Measurements from ENCODE around the gene CACNG7. TPM values are rescaled to one million over a fixed set of nuclear protein-coding genes. Genes with fewer than 3 reads are reported as not detected.

Gene CACNG7
- total and polyA plus RNA-seq, 8 donors, result 0.05 TPM; not detected in 7

DNA sequence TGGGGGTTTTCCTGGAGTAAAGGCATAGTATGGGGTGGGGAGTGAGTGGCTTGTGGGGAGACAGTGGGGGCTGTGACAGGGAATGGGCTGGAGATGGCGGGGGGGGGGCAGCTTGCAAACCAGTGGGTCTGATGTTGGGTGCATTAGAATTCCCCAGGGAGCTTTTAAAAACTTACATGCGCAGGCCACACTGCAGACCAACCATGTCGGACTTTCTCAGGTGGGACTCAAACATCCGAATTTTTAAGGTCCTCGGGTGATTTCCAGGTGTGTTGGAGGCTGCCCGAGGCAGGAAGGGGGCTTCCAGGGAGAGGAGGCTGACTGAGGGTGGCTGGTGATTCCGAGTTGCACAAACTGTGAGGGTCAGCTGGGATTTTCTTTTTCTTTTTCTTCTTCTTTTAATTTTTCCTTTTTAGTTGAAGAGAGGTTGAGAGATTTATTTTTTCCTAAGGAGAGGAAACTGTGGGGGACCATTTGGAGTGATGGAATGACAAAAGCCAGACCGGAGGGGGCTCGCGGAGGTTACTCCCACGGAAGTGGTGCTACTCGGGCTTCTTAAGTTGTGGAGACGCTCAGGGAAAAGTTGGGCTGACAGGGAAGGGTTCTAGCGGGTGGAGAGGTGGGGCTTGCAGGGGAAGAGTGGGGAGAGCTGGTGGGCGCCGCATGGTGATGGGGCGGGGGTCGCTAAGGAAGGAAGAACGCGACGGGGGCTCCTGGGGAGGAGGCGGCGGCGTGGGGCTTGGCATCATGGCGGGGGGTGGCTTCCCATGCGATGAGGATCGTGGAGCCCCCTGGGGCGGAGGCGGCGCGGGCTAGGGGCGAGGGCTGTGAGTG lies 52.7 kb downstream of the CACNG7 start:
- 2 to 6% (median 4%) methylated on average over 21 to 32 of the region's 32 CpGs for WGBS, 5 donors
- Histone ChIP-seq H3K4me1 (peaks cover 0 to 9% (median 3%) of the 10 kb centered on the region in 4 donors), H3K27ac (no peak overlapping the region), H3K9me3 (peaks cover 0 to 4% (median 0%) of the 10 kb centered on the region in 4 donors), H3K4me3 (no peak overlapping the region), H3K36me3 (no peaks in the 10 kb centered on the region), H3K27me3 (peaks cover 25 to 100% (median 81%) of the 10 kb centered on the region in 3 donors)
- intact Hi-C loops (cut with DNase I; ENCODE audit: low total_unique reads), result no loop called here
- no peak for DNase-seq
- no peak for TF ChIP-seq POLR2A (IDR thresholded peaks at IDR 0.05)
- TF ChIP-seq POLR2AphosphoS5 (IDR thresholded peaks at IDR 0.05), result no peak
- TF ChIP-seq, protein P1, sequence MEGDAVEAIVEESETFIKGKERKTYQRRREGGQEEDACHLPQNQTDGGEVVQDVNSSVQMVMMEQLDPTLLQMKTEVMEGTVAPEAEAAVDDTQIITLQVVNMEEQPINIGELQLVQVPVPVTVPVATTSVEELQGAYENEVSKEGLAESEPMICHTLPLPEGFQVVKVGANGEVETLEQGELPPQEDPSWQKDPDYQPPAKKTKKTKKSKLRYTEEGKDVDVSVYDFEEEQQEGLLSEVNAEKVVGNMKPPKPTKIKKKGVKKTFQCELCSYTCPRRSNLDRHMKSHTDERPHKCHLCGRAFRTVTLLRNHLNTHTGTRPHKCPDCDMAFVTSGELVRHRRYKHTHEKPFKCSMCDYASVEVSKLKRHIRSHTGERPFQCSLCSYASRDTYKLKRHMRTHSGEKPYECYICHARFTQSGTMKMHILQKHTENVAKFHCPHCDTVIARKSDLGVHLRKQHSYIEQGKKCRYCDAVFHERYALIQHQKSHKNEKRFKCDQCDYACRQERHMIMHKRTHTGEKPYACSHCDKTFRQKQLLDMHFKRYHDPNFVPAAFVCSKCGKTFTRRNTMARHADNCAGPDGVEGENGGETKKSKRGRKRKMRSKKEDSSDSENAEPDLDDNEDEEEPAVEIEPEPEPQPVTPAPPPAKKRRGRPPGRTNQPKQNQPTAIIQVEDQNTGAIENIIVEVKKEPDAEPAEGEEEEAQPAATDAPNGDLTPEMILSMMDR (IDR thresholded peaks at IDR 0.05), result no peak
- TF ChIP-seq EP300 (IDR thresholded peaks at IDR 0.05), result no peak

DNA sequence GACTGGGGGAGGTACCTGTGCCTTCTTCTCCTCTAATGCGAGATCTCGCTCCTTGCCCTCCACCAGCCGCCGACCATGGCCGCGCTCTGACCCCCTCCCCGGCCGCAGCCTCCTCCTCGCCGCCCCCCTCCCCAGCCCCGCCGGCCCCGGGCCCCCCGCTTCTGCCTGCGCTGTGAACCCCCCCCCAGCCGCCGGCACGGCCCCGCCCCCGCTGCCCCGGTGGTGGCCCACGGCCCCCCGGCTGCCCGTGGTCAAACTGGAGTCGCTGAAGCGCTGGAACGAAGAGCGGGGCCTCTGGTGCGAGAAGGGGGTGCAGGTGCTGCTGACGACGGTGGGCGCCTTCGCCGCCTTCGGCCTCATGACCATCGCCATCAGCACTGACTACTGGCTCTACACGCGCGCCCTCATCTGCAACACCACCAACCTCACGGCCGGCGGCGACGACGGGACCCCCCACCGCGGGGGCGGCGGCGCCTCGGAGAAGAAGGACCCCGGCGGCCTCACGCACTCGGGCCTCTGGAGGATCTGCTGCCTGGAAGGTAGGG lies 53.9 kb downstream of the CACNG7 start, which contains the start of gene CACNG8:
CACNG8 (plus strand) TSS at position 51 of the 545 bp plus-strand sequence.
- H3K9me3 ChIP-seq, result peaks cover 0 to 4% (median 0%) of the 10 kb centered on the region in 4 donors
- no peak for DNase-seq
- no peak within 1 kb of the TSS for H3K27ac ChIP-seq
- H3K36me3 ChIP-seq, result no peaks in the 10 kb centered on the region
- H3K4me1 ChIP-seq, result peaks cover 0 to 9% (median 3%) of the 10 kb centered on the region in 4 donors
- no peak for TF ChIP-seq POLR2A (IDR thresholded peaks at IDR 0.05)
- TF ChIP-seq, protein P1 (IDR thresholded peaks at IDR 0.05), result no peak
- no peak for TF ChIP-seq POLR2AphosphoS5 (IDR thresholded peaks at IDR 0.05)
- TF ChIP-seq EP300 (IDR thresholded peaks at IDR 0.05), result no peak
- peaks cover 25 to 98% (median 69%) of the 10 kb centered on the region in 3 donors for H3K27me3 ChIP-seq
- intact Hi-C loops (cut with DNase I; ENCODE audit: low total_unique reads), result no loop called here
- no peak within 1 kb of the TSS for H3K4me3 ChIP-seq
- WGBS, 5 donors, result 5 to 10% (median 5%) methylated on average over 10 to 53 of the region's 55 CpGs

DNA sequence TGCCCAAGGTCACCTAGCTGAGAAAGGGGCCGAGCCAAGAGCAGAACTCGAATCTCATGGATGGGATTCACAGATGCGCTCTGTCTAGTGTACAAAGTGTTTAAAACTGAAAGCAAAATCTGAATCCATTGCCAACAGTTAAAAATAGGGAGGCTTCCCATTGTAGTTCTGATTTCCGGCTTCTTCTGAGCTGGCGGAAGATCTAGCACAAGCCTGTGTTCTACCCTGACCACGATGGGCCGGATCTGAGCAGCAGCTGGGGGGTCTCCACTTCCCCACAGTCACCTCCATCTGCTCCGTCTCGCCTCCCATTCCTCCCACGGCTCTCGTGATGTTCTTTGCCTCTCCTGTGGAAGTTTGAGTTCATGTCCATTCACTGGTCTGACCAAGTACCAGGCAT lies 56.0 kb downstream of the CACNG7 start:
- DNase-seq, result no peak
- no peak overlapping the region for H3K27ac ChIP-seq
- peaks cover 0 to 4% (median 0%) of the 10 kb centered on the region in 4 donors for H3K9me3 ChIP-seq
- peaks cover 0 to 9% (median 3%) of the 10 kb centered on the region in 4 donors for H3K4me1 ChIP-seq
- no peak overlapping the region for H3K4me3 ChIP-seq
- intact Hi-C loops (cut with DNase I; ENCODE audit: low total_unique reads), result no loop called here
- 55 to 72% (median 65%) methylated on average over 11 of the region's 11 CpGs for WGBS, 5 donors
- peaks cover 20 to 94% (median 47%) of the 10 kb centered on the region in 3 donors for H3K27me3 ChIP-seq
- H3K36me3 ChIP-seq, result no peaks in the 10 kb centered on the region
- TF ChIP-seq, protein P1 (IDR thresholded peaks at IDR 0.05), result no peak
- TF ChIP-seq POLR2A (IDR thresholded peaks at IDR 0.05), result no peak
- no peak for TF ChIP-seq POLR2AphosphoS5 (IDR thresholded peaks at IDR 0.05)
- TF ChIP-seq EP300 (IDR thresholded peaks at IDR 0.05), result no peak

DNA sequence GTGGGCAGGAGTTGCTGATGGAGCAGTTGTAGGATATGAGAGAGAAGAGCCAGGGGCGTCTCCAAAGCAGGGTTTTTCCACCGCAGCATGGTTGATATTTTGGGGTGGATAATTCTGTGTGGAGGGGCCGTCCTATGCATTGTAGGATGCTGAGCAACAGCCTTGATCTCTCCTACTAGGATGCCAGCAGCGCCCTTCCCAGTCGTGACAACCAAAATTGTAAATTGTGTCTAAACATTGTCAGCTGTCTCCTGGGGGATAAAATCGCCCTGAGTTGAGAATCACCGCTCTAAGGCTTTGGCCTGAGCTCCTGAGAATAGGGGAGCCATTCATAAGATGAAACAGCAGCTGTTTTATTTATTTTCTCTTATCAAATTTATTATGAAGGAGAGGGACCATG lies 57.9 kb downstream of the CACNG7 start:
- Histone ChIP-seq H3K36me3 (no peaks in the 10 kb centered on the region), H3K9me3 (peaks cover 0 to 4% (median 0%) of the 10 kb centered on the region in 4 donors), H3K27me3 (peaks cover 10 to 85% (median 30%) of the 10 kb centered on the region in 3 donors), H3K27ac (no peak overlapping the region), H3K4me3 (no peak overlapping the region), H3K4me1 (peaks cover 0 to 9% (median 3%) of the 10 kb centered on the region in 4 donors)
- TF ChIP-seq POLR2A (IDR thresholded peaks at IDR 0.05), result no peak
- TF ChIP-seq, protein P1 (IDR thresholded peaks at IDR 0.05), result no peak
- no peak for TF ChIP-seq POLR2AphosphoS5 (IDR thresholded peaks at IDR 0.05)
- TF ChIP-seq EP300 (IDR thresholded peaks at IDR 0.05), result no peak
- 53 to 75% (median 69%) methylated on average over 7 of the region's 7 CpGs for WGBS, 5 donors
- DNase-seq, result no peak
- intact Hi-C loops (cut with DNase I; ENCODE audit: low total_unique reads), result no loop called here
